GM19025 (cell line): Measurements from ENCODE around the gene LYSMD4.
A peak's percentile ranks its signal among the peaks of the same experiment; 100 is the strongest.

Experiments
- ATAC-seq: cut with Tn5 transposase; IDR thresholded peaks from one replicate; pipeline ENCODE4 v1.9.1; 2021; ENCODE audit warnings: mild to moderate bottlenecking, low read depth, moderate library complexity; ENCODE audit not compliant: unreplicated experiment

Gene LYSMD4

DNA sequence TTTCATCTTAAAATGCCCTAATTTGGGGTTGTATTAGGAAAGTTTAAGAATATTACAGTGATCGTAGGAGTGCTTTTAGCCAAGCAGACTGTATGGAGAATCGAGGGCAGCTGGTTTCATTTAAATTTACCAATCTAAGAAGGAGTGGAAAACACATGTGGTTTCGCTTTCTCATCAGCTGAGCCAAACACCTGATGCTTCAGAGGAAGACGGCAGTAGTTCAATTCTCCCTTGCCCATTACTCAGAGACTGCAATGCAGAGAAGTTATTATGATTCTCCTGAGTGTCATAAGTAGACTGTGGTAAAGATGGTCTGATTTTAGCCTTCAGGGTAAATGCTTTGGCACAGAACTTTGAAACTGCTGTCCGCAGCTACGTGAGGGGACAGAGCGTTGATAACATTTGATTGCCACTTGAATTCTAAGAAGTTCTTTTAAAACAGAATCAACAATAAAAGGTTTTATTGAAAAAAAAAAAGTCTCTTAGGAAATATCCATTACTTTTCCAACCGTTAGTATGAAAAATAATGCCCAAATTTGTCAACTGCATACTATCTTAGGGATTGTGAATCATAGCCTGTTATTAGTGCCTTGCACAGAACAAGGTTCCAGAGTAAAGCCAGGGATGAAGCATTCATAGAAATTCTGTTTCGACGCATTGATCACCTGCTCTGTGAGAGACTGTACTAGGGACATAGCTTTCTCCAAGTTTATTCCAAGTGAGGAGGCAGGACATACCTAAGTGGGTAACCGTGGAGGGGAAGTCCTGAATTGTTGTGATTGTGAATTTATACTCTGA, 25.6 kb downstream of the LYSMD4 start:
- ATAC-seq = no peak

DNA sequence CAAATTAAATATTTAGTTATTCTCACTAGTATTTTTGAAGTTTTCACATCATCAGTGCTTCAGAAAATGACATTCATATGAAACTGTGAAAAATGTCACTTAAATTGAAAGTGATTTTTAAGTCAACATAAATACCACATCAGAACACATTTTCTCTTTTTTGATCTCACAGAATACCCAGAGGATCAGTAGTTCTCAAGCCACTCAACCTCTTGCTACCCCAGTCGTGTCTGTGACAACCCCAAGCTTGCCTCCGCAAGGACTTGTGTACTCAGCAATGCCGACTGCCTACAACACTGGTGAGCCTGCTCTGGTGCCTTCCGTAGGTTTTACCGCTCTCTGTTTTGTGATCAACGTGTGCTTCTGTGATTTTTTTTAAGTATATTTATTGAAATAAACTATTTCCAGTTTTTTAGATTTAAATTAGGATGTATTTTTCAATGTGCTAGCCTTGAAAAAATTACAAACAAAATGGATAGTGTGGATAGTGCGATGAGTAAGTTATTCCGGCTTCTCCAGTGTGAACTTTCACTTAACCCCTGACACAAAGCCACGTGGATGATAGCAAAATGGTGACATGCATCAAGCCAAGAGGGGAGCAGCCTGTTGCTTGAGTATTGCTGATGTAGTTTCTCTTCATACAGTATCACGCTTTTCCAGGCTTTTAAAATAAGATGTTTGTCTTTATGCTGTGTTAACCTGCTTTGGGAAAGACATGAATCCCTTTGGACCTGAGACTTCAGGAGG, 26.5 kb downstream of the LYSMD4 start:
- no peak for ATAC-seq

DNA sequence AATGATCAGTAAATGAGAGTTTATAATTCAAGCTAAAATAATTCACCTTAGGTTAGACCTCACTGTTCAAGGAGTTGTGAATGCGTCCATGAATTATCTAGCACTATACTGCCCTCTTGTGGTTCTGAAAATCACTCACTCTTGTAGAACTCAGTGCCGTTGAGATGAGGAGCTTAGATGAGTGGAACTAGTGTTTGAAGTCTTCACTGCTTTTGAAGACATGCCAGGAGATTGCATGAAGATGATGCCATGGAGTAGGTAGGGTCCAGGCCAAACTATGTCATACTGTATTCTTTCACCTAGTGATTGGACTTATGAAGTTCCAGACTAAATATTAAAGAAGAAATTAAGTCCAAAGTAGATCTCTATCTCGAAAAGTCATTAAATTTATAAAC, 28.8 kb downstream of the LYSMD4 start:
- peak; percentile 60 for ATAC-seq

DNA sequence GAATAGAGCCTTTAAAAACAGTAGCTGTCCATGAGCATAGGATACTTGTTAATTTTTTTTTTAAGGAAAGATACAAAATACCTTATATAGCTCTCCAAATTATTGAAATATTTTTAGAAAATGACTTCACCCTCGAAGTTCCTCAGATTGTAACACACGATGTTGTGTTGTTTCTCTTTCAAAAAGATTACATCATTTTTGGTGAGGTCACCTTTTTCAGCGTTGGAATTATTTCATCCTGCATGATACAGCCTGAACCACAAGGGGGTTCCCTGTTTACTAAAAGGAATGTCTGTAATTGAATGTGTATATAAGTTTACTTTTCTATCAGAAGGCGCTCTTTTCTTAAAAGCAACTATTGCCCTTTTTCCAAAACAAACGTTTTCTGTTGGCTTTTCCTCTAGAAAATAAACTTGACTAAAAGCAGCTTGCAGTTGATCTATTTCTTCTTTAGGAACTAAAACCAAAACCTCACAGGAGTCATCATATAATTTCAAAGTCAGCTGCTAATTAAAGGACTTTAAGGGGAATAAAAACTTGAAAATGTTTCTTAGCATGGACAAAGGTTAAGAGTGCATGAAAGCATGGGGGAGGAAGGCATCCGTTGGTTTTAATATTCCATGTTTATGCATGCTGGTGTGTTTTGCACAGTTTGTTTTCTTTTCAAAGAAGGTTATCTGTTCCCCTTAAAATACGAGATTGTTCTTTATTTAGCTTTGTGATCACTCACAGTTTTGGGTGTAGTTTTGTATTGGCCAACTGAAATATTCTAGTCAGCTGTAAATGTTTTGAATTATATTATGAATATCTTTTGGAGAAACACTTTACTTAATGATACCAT, 29.4 kb downstream of the LYSMD4 start:
- ATAC-seq = peak; percentile 10

DNA sequence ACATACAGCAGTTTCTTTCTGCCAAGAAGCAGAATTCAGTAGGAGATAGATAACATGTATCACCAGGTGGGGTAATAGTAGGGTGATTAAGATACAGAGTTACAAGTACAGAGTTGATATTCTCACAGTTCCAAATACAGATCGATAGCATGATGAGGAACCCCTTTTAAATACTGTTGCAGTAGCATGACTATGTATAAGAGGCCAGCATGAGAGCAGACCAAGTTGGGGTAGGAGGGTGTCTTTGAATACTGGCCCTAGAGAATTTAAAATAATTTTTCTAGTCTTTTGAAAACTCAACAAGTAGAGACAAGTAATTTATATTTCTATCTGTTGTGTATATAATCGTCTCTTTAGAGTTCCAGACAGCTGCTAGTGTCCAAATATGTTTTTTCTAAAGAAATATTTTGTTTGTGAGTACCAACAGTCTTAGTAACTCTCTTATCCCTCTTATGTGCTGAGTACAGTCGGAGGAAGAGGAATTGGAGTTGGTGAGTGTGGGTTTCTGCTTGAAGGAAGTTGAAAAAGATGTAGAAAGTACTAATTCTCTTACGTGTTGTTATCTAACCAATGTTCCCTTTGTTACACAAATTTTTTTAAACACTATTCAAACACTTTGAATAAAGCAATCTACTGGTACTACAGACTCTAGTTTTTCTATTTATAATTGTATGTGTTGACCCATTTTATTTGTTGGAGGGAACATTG, 30.2 kb downstream of the LYSMD4 start:
- no peak for ATAC-seq

DNA sequence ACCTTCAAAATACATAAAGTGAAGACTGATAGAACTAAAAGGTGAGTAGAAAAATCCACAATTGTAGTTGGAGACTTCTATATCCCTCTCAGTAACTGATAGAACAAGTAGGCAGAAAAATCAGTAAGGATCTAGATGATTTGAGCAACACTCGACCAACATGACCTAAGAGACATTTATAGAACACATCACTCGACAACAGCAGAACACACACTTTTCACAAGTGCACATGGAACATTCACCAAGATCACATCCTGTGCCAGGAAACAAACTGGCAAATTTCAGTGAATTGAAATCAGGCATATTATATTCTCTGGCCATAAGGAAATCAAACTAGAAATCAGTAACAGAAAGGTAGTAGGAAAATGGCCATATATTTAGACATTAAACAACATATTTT, 37.1 kb downstream of the LYSMD4 start:
- no peak for ATAC-seq

DNA sequence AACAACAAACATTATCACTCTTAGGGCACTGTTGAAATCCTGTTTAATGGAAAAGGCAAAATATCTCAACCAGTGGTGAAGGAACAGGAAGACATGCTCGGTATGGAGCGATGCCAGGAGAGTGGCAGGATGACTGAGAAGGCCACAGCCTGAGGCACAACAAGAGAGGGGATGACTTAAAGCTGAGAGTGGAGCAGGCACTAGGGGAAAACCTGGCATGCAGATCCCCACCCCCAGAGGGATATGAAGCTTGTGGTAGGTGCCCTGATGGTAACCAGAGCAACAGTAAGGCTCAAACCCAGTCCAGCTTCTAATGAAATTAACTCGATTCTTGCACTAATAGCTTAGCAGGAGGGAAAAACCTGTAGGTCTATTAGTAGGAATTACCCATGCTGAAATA, 40.4 kb downstream of the LYSMD4 start:
- no peak for ATAC-seq

DNA sequence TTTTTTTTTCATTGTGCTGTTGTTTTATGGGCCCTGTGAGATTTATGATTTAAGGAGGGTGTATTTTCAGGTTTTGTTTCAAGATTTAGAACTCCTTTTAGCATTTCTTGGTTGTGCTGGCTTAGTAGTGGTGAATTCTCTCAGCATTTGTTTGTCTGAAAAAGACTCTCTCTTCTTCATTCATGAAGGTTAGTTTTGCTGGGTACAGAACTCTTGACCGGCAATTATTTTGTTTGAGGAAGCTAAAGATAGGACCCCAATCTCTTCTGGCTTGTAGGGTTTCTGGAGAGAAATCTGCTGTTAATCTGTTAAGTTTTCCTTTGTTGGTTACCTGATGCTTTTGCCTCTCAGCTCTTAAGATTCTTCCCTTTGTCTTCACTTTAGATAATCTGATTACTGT, 46.9 kb downstream of the LYSMD4 start:
- no peak for ATAC-seq

DNA sequence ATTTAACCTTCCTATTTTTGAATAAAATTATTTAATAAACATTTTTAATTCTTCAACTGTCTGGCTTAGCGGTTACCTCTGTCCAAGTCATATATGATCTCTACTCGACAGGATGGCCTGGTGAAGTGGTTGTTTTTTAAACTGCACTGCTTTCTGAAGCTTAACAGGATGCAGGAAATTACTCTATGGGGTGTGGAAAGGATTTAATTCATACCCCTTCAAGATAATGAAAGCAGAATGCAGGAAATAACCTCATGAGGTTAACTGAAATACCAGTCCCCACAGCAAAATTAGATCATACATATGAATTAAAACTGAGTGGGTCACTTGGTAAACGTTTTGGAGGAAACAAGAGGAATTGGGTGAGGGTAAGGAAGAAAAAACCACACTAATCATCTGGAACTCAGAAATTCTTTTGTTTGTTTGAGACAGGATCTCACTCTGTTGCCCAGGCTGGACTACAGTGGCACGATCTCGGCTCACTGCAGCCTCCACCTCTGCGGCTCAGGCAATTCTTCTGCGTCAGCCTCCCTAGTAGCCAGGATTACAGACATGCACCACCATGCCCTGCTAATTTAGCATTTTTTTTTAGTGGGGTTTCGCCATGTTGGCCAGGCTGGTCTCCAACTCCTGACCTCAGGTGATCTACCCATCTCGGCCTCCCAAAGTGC, 50.1 kb downstream of the LYSMD4 start:
- ATAC-seq = no peak

DNA sequence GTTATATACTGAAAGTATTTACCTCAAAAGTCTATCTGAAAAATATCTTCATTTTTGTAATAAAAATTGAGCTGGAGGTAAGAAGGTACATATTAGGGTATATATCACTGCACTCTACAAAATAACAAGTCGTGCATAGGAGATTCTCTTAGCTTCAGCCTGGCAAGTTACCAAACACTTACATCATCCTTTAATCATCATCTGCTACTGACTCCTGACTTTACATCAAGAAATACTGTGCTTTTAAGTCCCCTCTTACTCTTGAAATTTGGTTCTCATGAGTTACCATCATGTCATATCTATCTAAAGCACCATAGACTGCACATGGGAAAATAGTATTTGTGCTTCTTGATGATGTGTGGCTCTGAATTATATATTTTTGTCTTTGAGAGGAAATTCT, 50.8 kb downstream of the LYSMD4 start:
- no peak for ATAC-seq

DNA sequence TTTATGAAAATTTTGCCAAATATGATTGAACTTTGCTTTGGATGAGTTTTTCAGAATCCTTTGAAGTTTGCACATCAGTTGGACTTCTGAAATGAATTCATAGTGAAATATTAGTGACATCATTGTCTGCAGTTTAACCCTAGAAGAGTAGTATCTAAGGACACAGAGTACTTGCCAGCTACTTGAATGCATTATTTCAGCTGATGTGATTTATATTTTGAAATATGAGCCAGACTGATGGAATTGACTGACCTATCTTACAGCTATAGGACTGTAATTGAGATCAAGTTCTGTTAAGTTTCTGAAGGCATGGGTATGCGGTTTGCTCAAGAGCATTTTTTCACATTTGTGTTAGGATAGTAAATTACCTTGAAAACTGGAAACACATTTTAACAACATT, 51.2 kb downstream of the LYSMD4 start:
- ATAC-seq = no peak

DNA sequence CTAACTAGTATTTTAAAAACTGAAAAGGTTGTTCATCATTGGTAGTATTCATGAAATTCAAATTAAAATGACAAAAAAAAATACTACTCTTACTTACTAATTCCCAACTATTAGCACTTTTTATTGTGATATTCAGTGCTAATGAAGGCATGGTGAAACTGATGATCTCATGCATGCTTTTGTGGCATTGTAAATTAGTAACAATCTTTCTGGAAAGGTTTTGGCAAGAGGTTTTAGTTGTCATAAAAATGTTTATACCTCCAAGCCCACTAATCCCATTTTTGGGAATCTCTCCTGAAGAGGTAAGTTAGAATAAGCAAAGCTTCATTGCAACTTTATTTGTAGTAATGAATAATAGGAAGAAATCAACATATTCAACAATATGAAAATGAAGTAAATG, 53.0 kb downstream of the LYSMD4 start:
- ATAC-seq = no peak

DNA sequence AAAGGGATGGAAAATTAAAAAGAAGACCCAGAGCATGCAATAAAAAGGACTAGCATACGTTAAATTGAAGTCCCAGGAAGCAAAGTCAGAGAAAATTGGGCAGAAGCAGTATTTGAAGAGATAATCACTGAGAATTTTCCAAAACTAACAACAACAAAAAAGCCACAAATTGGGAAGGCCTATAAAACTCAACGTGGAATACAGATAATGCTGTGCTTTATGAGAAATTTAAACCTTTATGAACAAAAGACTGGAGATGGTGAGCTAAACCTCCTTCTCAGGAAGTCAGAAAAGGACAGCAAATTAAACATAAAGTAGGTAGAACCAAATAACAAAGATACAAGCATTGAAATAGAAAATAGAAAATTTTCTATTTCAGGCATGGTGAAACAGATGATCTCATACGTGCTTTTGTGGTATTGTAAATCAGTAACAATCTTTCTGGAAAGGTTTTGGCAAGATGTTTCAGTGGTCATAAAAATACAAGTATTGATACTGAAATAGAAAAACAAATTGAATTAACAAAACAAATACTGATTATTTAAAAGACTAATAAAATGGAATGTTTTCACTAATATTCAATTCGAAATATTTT, 55.6 kb downstream of the LYSMD4 start:
- ATAC-seq = peak; percentile 73
